Measurements from ENCODE around the gene KLHDC4.

Gene KLHDC4

DNA sequence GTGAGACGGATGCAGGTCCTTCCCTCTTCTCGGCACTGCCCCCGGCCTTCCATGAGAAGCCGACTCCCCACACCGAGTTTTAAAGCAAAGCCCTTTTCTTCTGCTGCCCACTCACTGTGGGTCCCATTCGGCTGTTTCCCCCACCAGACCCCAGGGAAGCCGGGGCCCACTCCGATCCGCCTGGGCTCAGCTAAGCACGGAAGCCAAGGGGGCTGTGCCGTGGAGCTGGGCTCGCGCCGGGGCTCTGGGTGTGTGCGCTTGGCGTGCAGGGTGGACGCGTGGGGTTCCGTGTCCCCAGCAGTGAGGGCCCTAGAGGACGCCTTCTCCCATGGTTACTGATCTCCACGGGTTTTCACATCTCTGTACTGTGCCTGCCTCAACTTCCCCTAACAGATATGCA, 68.5 kb downstream of the KLHDC4 start:
- DNase-seq = no peak

GRCh38 chr16:87696726-87697125, 69.1 kb downstream of the KLHDC4 start:
- no peak for DNase-seq

DNA sequence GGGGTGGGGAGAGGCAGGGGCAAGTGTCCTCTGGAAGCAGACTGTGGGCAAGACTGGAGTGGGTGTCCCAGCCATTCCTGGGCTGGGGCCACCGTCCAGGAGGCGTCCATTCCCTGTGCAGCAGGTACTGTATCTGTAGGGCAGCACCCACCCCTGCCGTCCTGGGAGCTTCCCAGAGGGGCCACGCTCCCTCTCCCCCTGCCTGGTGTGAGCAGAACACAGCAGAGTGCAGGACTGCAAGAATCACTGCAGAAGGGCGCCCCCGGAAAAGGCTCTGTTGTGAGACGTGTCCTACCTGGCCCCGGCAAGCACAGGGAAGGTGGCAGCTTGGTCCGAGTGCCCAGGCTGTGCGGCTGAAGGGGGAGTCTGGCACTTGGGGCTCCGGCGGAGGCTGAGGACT, 70.3 kb downstream of the KLHDC4 start:
- DNase-seq = no peak

DNA sequence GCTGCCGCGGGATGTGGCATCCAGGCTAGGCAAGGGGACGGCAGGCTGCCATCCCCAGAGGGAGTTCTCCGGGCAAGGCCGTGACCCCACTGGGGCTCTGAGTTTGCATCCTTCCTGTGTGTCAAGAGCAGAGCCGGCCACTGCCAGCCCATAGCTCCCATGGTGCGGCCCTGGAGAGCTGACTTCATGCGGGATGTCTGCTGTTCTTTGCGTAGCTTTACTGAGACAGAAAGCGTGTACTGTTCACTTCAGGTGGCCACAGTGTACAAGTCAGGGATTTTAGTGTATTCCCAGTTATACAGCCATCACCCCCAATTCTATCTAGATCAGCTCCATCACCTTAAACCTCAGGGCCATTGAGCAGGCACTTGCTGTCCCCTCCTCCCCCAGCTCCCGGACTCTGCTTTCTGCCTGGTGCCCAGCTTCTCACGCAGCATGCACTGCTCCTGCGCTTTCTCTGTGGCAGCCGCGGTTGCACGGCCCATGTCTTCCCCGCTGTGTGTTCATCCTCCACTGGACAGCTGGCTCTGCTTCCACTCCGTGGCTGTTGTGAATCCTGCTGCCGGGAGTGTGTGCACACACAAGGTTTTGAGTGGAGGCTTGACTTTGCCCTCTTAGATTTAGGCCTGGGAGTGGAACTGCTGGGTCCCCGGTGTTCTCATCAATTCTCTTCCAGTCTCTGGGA, 71.2 kb downstream of the KLHDC4 start:
- no peak for DNase-seq

- DNase-seq = no peak
Observed at GRCh38 chr16:87693827-87694226, 72.0 kb downstream of the KLHDC4 start.

GRCh38 chr16:87692756-87693155, 73.0 kb downstream of the KLHDC4 start:
- DNase-seq = no peak

GRCh38 chr16:87692176-87692575, 73.6 kb downstream of the KLHDC4 start:
- DNase-seq = no peak

- no peak for DNase-seq
Observed at GRCh38 chr16:87691686-87692079, 74.1 kb downstream of the KLHDC4 start.

DNA sequence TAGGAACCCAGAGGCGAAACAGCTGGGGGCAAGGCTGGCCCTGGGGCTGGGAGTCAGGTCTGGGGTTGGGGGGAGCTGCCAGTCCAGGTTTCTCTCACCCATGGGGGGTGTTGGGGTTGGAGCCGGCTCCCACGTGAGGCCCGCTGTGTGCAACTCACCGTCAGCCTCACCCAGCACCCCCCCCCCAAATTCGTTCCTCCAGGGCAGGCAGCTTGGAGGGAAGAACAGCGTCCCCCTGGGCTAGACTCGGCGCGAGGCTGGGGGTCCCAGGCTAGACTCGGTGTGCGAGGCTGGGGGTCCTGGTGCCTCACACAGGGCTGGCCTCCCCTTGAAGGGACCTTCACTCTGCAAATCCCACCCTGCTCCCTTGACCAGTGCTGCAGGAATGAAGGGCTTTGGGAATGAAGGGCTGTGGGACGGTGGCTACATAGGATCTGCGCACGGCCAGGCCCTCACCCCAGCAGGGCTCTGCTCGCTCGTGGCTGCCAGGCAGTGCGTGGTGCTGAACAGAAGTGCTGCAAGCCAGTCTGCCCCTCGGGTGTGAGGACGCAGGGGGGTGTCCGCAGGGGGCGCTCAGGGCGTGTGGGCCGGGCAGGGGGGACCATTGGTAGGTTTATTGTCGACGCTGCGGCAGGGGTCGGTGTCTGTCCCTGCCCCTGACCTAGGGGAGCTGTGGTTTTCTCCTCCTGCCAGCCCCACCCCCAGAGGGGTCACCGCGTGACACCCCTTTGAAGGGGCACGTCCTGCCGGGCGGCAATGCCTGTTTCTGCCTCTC, 74.7 kb downstream of the KLHDC4 start:
- no peak for DNase-seq

DNA sequence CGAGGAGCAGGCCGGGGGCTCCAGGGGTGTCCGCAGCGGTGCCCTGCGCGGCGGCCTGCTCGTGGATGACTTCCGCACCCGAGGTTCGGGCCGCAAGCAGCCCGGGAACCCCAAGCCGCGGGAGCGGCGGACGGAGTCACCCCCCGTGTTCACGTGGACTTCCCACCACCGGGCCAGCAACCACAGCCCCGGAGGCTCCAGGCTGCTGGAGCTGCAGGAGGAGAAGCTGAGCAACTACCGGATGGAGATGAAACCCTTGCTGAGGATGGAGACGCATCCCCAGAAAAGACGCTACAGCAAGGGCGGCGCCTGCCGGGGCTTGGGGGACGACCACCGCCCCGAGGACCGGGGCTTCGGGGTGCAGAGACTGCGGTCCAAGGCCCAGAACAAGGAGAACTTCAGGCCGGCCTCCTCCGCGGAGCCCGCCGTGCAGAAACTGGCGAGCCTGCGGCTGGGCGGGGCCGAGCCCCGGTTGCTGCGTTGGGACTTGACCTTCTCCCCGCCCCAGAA, 75.8 kb downstream of the KLHDC4 start:
- DNase-seq = no peak

- DNase-seq = no peak
Observed at GRCh38 chr16:87688876-87689815, 76.6 kb downstream of the KLHDC4 start.

DNA sequence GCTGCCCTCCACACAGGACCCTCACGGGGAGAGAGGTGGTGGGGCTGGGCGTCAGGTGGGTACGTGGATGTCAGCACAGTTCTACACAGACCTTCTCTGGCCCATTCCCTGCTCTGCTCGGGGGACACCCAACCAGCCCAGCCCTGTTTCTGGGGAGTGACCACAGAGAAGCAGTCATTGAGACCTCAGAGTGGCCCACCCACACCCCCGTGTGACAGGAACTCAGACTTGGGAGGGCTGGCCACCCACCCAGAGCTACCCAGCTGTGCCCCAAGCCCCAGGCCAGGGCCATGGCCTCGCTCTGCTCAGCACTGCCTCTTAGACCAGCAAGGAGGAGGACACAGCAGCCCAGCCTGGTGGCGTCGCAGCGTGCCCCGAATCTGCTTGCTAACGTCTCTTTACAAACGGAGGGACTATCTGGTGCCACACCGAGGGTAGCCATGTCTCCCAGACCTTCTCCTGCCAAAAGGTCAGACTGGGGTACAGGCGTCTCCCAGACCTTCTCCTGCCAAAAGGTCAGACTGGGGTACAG, 77.7 kb downstream of the KLHDC4 start:
- DNase-seq = no peak

DNA sequence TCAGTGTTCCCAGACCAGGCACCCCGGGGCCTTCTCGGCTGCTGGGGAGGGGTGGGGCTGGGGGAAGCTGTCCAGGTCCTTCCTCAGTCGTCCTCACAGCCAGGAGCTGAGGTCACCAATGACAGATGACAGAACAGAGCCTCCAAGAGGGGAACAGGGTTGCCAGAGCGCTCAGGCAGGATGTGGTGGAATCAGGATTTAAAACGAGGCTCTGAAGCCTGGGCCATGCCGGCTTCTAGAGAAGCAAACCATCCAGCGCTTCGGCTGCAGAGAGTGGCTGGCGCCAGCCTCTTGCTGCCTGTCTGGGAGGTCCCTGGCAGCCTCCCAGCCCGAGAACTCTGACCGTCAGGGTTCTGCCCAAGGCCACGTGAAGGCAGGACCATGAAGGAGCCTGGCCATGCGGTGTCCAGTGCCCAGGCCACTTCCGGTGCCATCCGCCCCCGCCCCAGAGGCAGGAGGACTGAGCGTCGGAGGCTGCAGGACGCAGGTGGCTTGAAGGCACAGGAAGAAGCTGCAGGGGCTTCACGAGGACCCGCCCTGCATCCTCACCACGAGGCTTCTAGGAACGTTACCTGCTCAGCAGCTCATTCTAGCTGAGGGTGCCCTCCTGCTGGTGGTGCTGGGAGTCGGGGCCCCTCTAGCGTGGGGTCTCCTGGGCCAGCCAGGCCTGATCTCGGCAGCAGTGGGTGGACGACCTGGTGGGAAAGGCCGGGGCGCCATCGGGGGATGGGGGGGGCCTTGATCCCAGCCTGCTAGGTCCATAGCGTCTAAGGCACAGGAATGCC, 78.5 kb downstream of the KLHDC4 start:
- no peak for DNase-seq

DNA sequence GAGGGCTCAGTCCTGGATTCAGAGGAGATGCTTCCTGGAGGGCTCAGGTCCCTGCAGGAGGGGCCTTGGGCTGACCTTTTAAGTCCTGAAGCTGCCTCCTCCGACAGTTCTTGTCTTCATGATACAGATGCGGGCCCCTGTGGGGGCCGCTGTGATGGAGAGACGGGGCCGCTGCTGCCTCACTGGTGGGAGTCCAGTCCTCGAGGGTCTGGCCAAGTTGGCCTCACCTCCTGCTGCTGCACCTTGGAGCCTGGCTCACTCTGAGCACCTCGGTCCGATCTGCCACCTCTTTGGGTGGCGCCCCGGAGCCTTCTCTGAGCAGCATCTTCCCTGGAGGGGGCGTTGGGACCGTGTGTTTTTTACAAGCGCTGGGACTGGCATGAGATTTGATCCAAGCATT, 79.1 kb downstream of the KLHDC4 start:
- DNase-seq = no peak

GRCh38 chr16:87685766-87686165, 80.0 kb downstream of the KLHDC4 start:
- no peak for DNase-seq

GRCh38 chr16:87685405-87685755, 80.4 kb downstream of the KLHDC4 start:
- DNase-seq = no peak

- DNase-seq = no peak
Observed at GRCh38 chr16:87684711-87685404, 80.9 kb downstream of the KLHDC4 start.

GRCh38 chr16:87684106-87684677, 81.6 kb downstream of the KLHDC4 start:
- no peak for DNase-seq

- DNase-seq = no peak
Observed at GRCh38 chr16:87682852-87683399, 82.9 kb downstream of the KLHDC4 start.

DNA sequence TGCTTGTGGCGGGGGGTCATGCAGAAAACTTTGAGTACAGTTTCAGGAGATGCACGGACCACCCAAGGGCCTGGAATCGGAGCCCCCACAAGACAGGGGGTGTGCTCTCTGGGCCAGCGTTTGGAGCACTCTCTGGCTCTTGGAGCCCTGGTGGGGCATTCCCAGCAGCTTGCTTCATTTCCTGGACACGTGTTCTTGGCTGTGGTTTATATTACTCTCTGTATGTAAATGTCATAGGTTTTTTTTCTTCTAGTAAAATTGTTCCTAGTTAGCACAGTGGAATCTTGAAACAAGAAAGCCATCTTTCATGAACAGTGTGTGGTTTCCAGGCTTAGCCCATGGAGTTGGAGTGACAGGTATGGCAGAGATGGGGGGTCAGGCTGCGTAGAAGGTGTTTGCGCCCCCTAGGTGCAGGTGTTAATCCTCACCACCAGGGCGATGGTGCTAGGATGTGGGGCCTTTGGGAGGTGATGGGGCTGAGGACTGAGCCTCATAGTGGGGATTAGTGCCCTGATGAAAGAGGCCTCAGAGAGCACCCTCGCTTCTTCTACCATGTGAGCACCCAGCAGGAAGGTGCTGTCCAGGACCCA, 83.7 kb downstream of the KLHDC4 start:
- DNase-seq = no peak
